K562 (cell line): ENCODE measurements around the gene ORAI1. TPM values are rescaled to one million over a fixed set of nuclear protein-coding genes. Genes with fewer than 3 reads are reported as not detected.

Experiments
- CBX1 ChIP-seq: sonication (generic); IDR thresholded peaks from 2 replicates; pipeline ENCODE4 v1.6.1; 2016; ENCODE audit warnings: antibody characterized with exemption, low read depth, mild to moderate bottlenecking
- CCAR2 ChIP-seq: fragments of 200-400 bp; formaldehyde crosslinking; IDR thresholded peaks from 2 replicates; pipeline ENCODE4 v1.6.1; 2017; ENCODE audit warnings: mild to moderate bottlenecking, low read depth, low read length
- CHD4 ChIP-seq: fragments of 200-600 bp; sonication (generic); IDR thresholded peaks from 3 replicates; pipeline ENCODE4 v1.6.1; 2012; ENCODE audit warnings: low read depth, mild to moderate bottlenecking, mixed read lengths, low read length, inconsistent platforms; ENCODE audit not compliant: insufficient read depth, insufficient replicate concordance, poor library complexity, severe bottlenecking
- DACH1 ChIP-seq: fragments of 450-650 bp; IDR thresholded peaks from 2 replicates; pipeline ENCODE4 v1.6.1; 2018; ENCODE audit not compliant: partially characterized antibody
- GABPA ChIP-seq: fragments of 200-800 bp; sonication (Bioruptor generic); conservative IDR thresholded peaks from 2 replicates; pipeline ENCODE4 v1.6.1; 2016; ENCODE audit warnings: low read depth, missing genetic modification characterization, missing compliant biosample characterization
- GTF2F1 ChIP-seq: IDR thresholded peaks from 2 replicates; pipeline ENCODE4 v1.6.1; 2011; ENCODE audit warnings: low read depth, low read length, improper control_type of control experiment
- HDAC3 ChIP-seq: fragments of 450-650 bp; IDR thresholded peaks from 2 replicates; pipeline ENCODE4 v1.6.1; 2018; ENCODE audit warnings: borderline replicate concordance, mild to moderate bottlenecking, moderate library complexity; ENCODE audit not compliant: partially characterized antibody
- KDM2B ChIP-seq: fragments of 250-450 bp; sonication (Bioruptor Pico); IDR thresholded peaks from 2 replicates; pipeline ENCODE4 v1.8.0; 2021; ENCODE audit warnings: mild to moderate bottlenecking, moderate library complexity
- KLF16 ChIP-seq: IDR thresholded peaks from 2 replicates; pipeline ENCODE4 v1.6.1; 2016; ENCODE audit warnings: antibody characterized with exemption
- MXI1 ChIP-seq: IDR thresholded peaks from 2 replicates; pipeline ENCODE4 v1.6.1; 2011; ENCODE audit warnings: low read depth, mild to moderate bottlenecking, improper control_type of control experiment, low read length
- RBBP5 ChIP-seq: fragments of 200-600 bp; sonication (generic); IDR thresholded peaks from 2 replicates; pipeline ENCODE4 v1.6.1; 2012; ENCODE audit warnings: borderline replicate concordance, mild to moderate bottlenecking, low read length, control low read depth, inconsistent platforms; ENCODE audit not compliant: insufficient read depth, poor library complexity, severe bottlenecking
- SMAD2 ChIP-seq: fragments of 150-350 bp; IDR thresholded peaks from 2 replicates; pipeline ENCODE4 v1.6.1; 2014; ENCODE audit warnings: low read depth, mild to moderate bottlenecking, low read length
- TCFL5 ChIP-seq: fragments of 250-450 bp; sonication (Bioruptor Pico); conservative IDR thresholded peaks from 2 replicates; pipeline ENCODE4 v1.6.1; 2021; ENCODE audit warnings: mild to moderate bottlenecking, moderate library complexity, matching md5 sums
- TOE1 ChIP-seq, 2 experiments: fragments of 450-650 bp in 1 of 2; sonication (generic) in 1 of 2; formaldehyde crosslinking in 1 of 2; IDR thresholded peaks; 2 replicates each; pipeline versions ENCODE4 v1.7.1 to v1.8.0; 2016 to 2022; ENCODE audit warnings: borderline replicate concordance in 2 of 2, mild to moderate bottlenecking in 2 of 2, antibody characterized with exemption in 1 of 2, inconsistent platforms in 1 of 2, low read depth in 1 of 2, missing genetic modification reagents in 1 of 2, moderate library complexity in 1 of 2
- ZFX ChIP-seq: sonication (generic); formaldehyde crosslinking; IDR thresholded peaks from 2 replicates; pipeline ENCODE4 v1.8.0; 2022; ENCODE audit warnings: mild to moderate bottlenecking, missing genetic modification reagents, moderate library complexity
- ZNF133 ChIP-seq: fragments of 250-450 bp; sonication (Bioruptor Pico); IDR thresholded peaks from 2 replicates; pipeline ENCODE4 v1.4.0; 2020; ENCODE audit warnings: mild to moderate bottlenecking
- ZNF644 ChIP-seq: fragments of 200-800 bp; sonication (Bioruptor generic); IDR thresholded peaks from 2 replicates; pipeline ENCODE4 v1.6.1; 2016; ENCODE audit warnings: low read depth, missing genetic modification characterization, missing compliant biosample characterization
- polyA plus RNA-seq, 8 experiments: library from polyadenylated mRNA; depleted of rRNA in 4 of 8; stranded (reverse) in 5 of 8; unstranded in 3 of 8; fragments of >200 nt; fragmentation: Nextera tagmentation in 2 of 8; fragmentation: Illumina TruSeq in 1 of 8; extraction: Ambion mirVana in 2 of 8; extraction: Trizol in 1 of 8; gene quantifications; 2 replicates each; pipeline versions ENCODE4 v1.2.1 to v1.2.3, GENCODE V29; 2011 to 2014; ENCODE audit warnings: inconsistent platforms in 1 of 8, missing spikeins in 1 of 8
- total RNA-seq, 7 experiments: library from RNA; depleted of rRNA in 6 of 7; stranded (reverse); fragments of >200 nt in 6 of 7; fragmentation: Illumina TruSeq in 2 of 7; extraction: Trizol in 2 of 7; gene quantifications; 2 replicates each; pipeline versions ENCODE4 v1.2.1 to v1.2.3, GENCODE V29; 2011 to 2021; ENCODE audit warnings: low replicate concordance in 1 of 7
- TF ChIP-seq, protein P1 (sequence below): fragments of 450-650 bp; IDR thresholded peaks from 2 replicates; pipeline ENCODE4 v1.6.1; 2017; ENCODE audit warnings: antibody characterized with exemption, mild to moderate bottlenecking
- TF ChIP-seq, protein P2 (sequence below): sonication (generic); formaldehyde crosslinking; IDR thresholded peaks from 2 replicates; pipeline ENCODE4 v1.8.1; 2023; ENCODE audit warnings: mild to moderate bottlenecking, missing genetic modification reagents
- TF ChIP-seq, protein P3 (sequence below): fragments of 450-650 bp; formaldehyde crosslinking; IDR thresholded peaks from 2 replicates; pipeline ENCODE4 v1.4.0; 2022; ENCODE audit warnings: missing genetic modification characterization

The ORAI1 gene
- total and polyA plus RNA-seq, 9 of the 15 experiments (the other 6 are each of a cell fraction or from before 2014, with no cell fraction given), result 2.6 to 23.8 (median 9.3) TPM

DNA sequence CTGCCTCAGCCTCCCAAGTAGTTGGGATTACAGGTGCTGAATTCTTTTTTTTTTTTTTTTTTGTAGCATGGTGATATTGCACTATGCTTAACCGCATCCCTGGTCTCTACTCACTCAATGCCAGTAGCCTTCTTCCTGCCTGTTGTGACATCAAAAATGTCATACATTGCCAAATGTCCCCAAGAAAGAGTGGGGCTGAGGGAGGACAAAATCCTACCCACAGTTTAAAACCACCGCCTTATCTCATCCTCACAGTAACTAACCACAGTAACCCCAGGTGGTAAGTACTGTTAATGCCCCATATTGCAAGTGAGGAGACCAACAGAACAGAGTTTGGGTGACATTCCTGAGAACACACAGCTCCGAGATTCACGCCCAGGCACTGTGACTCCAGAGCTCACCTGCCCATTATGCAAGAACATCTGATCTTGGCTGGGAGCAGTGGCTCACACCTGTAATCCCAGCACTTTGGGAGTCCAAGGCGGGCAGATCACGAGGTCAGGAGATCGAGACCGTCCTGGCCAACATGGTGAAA is 23.6 kb downstream of the ORAI1 start (continued):
- TF ChIP-seq, protein P1, sequence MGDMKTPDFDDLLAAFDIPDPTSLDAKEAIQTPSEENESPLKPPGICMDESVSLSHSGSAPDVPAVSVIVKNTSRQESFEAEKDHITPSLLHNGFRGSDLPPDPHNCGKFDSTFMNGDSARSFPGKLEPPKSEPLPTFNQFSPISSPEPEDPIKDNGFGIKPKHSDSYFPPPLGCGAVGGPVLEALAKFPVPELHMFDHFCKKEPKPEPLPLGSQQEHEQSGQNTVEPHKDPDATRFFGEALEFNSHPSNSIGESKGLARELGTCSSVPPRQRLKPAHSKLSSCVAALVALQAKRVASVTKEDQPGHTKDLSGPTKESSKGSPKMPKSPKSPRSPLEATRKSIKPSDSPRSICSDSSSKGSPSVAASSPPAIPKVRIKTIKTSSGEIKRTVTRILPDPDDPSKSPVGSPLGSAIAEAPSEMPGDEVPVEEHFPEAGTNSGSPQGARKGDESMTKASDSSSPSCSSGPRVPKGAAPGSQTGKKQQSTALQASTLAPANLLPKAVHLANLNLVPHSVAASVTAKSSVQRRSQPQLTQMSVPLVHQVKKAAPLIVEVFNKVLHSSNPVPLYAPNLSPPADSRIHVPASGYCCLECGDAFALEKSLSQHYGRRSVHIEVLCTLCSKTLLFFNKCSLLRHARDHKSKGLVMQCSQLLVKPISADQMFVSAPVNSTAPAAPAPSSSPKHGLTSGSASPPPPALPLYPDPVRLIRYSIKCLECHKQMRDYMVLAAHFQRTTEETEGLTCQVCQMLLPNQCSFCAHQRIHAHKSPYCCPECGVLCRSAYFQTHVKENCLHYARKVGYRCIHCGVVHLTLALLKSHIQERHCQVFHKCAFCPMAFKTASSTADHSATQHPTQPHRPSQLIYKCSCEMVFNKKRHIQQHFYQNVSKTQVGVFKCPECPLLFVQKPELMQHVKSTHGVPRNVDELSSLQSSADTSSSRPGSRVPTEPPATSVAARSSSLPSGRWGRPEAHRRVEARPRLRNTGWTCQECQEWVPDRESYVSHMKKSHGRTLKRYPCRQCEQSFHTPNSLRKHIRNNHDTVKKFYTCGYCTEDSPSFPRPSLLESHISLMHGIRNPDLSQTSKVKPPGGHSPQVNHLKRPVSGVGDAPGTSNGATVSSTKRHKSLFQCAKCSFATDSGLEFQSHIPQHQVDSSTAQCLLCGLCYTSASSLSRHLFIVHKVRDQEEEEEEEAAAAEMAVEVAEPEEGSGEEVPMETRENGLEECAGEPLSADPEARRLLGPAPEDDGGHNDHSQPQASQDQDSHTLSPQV, result no peak
- TF ChIP-seq MXI1 (no peak), SMAD2 (no peak), TCFL5 (CRISPR knock-in tag) (no peak), HDAC3 (peak; percentile 78), GTF2F1 (no peak), KDM2B (no peak), ZFX (CRISPR knock-in tag) (no peak), ZNF644 (tag) (no peak), TOE1 (IDR thresholded peaks at IDR 0.05; ENCODE audit: borderline replicate concordance) (peak; percentile 53; the same call in 1 of the 2 replicates), TOE1 (CRISPR knock-in tag; IDR thresholded peaks at IDR 0.05; ENCODE audit: borderline replicate concordance, low read depth) (no peak), RBBP5 (no peak), CBX1 (0 out of 2 replicates have a peak, but pooled peaks have one; percentile 38), ZNF133 (CRISPR knock-in tag) (no peak), GABPA (tag) (no peak), DACH1 (no peak), CHD4 (no peak), KLF16 (peak; percentile 95), CCAR2 (no peak)
- TF ChIP-seq, protein P2, sequence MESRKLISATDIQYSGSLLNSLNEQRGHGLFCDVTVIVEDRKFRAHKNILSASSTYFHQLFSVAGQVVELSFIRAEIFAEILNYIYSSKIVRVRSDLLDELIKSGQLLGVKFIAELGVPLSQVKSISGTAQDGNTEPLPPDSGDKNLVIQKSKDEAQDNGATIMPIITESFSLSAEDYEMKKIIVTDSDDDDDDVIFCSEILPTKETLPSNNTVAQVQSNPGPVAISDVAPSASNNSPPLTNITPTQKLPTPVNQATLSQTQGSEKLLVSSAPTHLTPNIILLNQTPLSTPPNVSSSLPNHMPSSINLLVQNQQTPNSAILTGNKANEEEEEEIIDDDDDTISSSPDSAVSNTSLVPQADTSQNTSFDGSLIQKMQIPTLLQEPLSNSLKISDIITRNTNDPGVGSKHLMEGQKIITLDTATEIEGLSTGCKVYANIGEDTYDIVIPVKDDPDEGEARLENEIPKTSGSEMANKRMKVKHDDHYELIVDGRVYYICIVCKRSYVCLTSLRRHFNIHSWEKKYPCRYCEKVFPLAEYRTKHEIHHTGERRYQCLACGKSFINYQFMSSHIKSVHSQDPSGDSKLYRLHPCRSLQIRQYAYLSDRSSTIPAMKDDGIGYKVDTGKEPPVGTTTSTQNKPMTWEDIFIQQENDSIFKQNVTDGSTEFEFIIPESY (CRISPR knock-in tag), result peak; percentile 79
- TF ChIP-seq, protein P3, sequence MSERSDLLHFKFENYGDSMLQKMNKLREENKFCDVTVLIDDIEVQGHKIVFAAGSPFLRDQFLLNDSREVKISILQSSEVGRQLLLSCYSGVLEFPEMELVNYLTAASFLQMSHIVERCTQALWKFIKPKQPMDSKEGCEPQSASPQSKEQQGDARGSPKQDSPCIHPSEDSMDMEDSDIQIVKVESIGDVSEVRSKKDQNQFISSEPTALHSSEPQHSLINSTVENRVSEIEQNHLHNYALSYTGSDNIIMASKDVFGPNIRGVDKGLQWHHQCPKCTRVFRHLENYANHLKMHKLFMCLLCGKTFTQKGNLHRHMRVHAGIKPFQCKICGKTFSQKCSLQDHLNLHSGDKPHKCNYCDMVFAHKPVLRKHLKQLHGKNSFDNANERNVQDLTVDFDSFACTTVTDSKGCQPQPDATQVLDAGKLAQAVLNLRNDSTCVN (CRISPR knock-in tag), result no peak
